NCI-H82 (cell line): Measurements from ENCODE around the gene MAGI2.
"Not testable (repeated sequence)": the region's sequence is repeated elsewhere in the genome, so short reads cannot be mapped to it uniquely, and the experiment has no call there.

Source experiments
- DNase-seq: peaks from one replicate; lab custom pipeline; 2025; lab: John Stamatoyannopoulos, UW

MAGI2 gene

DNA sequence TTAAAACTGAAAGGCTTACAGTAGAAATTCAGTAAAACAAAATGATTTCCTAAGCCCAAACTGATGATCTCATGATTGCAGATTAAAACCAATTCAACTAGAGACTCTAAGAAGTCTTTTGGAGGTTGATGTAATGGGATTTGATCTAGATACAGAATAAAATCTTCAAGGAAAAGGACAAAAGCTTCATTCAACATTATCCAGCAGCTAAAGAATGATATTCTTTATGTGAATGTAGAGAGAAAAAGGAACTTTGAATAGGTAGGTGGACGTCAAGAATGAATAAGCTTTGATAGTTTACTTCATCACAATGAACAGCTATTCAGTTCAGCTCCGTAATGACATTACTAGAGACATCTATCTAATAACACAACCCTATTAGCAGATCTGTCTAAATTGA, 910.5 kb downstream of the MAGI2 start:
- peak; percentile 48 for DNase-seq

DNA sequence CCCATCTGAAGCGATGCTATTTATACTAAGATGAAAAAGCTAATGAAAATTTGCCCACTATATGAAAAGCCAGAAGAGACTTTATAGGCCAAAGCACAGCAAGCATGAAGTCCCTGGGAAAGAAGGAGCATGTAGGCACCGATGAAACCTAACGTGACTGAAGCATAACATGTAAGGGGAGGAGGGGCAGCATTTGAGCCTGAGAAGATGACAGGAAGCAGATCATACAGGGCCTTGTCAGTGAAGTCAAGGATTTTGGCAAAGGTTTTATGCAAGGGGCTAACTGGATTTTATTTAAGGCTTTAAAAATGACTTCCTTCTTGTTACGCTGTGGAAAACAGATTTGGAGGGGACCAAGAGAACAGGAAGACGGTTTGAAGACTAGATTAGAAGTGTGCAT, 910.9 kb downstream of the MAGI2 start:
- peak; percentile 48 for DNase-seq

DNA sequence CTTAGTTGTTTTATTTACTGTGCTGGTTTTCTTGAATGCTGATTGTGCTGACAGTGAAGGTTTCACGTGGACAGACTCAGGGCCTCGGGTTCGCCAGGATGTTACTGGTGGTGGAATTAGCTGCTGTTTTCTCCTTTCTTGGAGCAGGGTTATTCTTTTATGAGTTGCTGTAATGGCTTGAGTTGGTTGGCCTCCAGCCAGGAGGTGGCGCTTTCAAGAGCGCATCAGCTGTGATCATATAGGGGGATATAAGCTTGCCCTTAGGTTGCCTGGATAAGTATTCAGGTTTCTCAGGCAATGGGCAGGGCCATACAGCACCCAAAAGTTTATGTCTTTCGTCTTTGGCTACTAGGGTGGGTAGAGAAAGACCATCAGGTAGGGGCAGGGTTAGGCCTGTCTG, 913.6 kb downstream of the MAGI2 start:
- no peak for DNase-seq

DNA sequence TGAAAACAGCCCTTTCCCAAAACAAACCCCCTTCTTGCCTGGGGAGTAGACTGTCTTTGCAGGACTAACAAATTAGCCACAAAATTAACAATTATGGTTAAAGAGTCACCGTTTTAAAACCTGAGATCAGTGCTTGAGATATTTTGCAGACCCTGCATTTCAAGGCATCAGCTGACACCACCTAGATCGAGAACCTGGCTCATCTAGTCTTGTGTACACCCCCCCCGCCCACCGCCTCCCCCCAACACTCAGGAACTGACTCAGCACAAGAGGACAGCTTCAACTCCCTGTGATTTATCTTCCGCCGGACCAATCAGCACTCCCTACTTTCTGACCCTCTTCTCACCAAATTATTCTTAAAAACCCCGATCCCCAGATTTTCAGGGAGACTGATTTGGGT, 917.8 kb downstream of the MAGI2 start:
- DNase-seq: no peak

DNA sequence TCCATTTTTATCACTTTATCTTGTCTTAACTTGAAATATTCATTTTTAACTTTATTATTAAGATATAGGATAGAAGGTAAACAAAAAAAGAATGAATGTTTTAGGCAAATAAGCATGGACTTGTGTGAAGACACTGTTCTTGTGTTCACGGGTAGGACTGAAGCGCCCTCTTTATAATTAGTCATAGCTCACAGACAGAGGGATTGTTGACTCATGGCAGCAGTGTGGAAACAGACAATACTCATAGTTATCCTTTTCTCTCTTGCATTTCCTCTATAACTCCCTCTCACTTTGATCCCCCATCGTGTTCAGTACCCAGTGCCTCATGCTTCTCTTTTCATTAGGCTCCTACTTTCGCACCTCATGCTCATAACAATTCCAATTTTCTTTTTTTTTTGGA, 923.1 kb downstream of the MAGI2 start:
- peak; percentile 52 for DNase-seq

DNA sequence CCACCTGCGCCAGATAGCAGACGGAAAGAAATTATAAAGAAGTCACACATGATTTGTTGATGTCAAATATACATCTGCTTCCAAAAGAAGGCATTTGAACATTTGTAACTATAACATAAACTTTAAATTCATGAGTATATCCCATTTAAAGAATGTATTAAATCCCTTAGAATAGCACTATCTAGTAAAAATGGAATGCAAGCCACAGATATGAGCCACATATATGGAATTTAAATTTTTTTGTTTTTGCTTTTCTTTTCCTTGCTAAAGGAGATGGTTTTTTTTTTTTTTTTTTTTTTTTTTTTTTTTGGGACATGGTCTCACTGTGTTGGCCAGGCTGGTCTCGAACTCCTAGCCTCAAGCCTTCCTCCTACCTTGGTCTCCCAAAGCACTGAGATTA, 924.1 kb downstream of the MAGI2 start:
- DNase-seq: no peak

DNA sequence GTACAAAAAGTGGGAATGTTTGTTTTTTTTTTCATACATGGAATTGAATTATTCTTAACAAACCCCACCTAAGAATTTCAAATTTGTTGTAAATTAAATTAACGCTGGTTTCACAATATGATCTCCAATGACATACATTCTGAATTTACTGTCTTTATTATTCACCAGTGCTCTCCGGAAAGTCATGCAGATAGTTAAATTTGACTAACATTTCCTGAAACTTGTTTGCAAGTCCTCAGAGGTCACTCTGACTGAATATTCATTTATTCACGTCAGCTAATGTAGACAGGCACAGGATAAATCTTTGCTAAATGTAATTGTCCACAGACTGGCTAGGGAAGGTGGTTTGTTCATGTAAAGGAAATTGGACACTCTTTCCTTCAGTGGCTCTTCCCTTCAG, 924.5 kb downstream of the MAGI2 start:
- no peak for DNase-seq

DNA sequence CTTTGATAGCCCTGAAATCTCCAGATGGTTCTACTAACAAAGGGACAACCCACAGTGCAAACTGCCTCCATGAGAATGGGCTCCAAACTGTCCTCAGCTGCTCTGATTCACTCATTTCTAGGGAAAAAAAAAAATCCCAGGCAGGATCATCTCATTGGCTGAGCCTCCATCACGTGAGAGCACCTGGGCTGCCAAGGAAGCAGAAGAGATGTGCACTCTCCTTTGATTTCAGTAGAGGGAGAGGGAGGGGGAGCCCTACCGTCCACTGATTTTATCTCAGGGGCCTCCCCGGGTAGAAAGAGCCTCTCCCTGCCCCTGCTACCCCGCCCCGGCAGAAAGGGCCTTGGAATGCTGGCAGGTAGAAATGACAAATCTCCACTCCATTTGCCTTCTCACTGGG, 929.5 kb downstream of the MAGI2 start:
- peak; percentile 69 for DNase-seq

DNA sequence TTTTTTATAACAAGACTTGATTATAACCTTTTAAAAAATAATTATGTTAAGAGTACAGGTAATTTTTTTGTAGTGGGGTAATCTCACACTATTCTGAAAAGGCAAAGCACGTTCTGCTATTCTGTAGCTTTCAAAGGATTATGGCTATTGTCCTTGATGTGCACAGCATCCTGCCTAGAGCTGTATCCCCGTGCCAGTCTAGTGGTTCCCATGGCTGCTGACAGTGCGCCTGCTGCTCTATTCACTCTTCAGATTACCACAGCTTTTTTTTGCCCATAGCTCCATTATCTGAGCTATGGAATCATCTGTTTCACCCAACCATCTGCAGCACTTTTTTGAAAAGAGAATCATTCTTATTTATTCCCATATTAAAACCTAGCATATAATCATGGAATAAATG, 931.5 kb downstream of the MAGI2 start:
- no peak for DNase-seq

DNA sequence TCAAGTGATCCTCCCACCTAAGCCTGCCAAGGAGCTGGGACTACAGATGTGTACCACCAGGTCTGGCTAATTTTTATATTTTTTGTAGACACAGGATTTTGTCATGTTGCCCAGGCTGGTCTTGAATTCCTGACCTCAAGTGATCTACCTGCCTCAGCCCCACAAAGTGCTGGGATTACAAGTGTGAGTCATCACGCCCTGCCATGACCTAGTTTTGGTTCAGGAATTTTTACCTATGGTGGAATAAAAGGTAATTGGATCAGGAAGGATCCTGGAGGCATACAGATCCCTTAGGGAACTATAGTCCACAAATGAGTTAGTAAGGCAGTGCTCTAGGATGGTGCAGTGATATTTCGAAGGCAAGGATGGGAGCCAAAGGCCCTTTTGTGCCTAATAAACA, 937.0 kb downstream of the MAGI2 start:
- peak; percentile 58 for DNase-seq

DNA sequence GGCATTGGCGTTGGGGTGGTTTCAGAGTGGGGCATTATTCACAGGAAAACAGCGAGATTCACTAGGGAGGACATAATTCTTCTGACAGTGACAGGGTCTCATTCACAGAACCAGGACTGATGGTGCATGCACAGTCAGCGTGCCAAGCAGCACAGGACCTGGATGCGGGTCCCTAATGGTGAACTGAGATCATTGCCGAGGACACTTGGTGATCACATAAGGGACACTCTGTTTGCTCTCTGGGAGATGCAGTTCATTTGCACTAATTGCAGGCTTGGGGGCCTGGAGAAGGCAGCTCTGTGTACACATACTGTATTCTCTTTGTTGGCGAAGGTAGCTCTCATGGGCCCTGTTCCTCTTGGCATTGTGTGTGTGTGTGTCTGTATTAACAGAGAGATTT, 938.8 kb downstream of the MAGI2 start:
- no peak for DNase-seq

DNA sequence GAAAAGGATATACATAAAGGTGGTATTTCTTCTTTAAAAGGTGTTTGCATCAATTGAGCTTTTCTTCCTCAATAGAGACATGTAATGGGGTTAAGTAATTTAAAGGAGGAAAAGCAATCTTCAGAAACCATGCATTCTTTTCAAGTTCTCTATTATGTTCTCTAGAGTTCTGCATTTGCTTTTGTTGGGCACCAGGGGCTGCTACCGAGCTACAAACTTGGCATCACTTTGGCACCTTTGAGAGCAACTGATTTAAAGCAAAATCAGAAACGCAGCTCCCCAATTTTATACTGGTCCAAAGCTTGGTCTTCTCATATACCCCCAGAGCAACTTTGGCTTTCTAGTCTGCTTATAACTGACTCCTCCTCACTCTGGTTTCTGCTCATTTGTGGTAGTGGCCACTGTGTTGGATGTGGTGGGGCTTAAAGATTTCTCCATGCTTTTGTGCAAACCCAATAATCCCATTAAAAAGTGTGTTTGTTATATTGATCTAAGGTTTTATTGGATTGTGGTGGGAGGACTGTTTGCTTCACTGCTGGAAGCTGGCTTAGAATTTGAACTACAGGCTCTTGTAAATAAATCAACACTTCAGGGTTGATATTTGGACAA, 942.8 kb downstream of the MAGI2 start:
- peak; percentile 87 for DNase-seq

DNA sequence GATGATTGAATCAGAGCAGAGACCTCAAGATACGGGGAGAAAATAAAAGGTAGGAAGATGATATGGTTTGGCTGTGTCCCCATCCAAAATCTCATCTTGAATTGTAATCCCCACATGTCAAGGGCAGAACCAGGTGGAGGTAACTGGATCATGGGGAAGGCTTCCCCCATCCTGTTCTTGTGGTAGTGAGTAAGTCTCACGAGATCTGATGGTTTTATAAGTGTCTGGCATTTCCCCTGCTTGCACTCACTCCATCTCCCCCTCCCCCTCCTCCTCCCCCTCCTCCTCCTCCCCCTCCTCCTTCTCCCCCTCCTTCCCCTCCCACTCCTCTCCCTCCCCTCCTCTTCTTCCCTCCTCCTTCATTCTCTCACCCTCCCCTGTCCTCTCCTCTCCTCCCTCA, 950.2 kb downstream of the MAGI2 start:
- not testable (repeated sequence) for DNase-seq

DNA sequence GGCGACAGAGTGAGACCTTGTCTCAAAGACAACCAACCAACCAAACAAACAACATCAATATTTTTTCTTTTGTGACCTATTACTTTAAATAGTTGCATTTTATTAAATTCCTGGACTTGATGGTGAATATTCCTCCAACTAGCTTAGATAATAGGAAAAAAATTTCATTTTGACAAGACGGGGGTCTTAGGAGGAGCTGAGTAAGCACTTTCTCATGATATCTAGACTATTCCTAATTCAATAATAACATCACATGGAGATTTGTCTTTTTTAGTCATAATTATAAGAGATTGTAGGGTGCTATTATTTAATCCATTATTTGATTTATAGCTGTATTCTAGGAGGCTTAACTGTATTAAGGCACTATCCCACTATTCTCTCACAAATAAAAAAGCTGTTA, 952.4 kb downstream of the MAGI2 start:
- no peak for DNase-seq

DNA sequence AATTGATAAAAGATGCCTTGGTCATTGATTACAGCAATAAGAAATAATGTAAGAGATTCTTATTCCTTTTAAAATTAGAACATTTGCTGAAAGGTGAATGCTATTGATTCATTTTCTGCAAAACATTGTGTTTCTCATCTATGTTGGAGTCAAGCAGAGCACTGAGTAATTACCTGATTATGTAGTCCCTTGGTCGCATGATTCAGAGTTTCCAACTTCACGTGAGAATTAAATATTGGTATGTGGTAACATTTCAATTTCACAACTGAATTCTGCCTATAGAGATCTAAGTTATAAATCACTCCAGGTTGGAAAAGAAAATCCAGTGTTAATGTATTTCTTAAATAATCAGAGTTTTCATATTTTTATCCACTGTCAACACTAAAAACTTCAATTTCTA, 953.5 kb downstream of the MAGI2 start:
- DNase-seq: no peak

DNA sequence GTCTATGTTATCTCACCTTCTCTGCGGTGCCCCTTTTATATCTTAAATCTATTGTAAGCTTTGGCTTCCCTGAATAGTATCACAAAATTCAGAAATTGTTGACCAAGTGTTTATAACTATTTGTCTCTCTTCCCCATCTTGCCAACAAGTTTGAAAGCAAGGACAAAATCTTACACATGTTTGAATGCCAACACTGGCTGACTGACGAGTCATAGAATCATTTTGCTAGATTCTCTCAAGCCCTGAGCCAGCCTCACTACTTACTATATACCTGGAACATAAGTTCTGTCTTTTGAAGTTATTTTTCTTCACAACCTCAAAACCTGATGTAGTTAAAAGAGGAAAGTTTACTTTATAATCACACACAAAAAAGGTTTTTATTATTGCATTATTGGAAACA, 954.2 kb downstream of the MAGI2 start:
- no peak for DNase-seq

DNA sequence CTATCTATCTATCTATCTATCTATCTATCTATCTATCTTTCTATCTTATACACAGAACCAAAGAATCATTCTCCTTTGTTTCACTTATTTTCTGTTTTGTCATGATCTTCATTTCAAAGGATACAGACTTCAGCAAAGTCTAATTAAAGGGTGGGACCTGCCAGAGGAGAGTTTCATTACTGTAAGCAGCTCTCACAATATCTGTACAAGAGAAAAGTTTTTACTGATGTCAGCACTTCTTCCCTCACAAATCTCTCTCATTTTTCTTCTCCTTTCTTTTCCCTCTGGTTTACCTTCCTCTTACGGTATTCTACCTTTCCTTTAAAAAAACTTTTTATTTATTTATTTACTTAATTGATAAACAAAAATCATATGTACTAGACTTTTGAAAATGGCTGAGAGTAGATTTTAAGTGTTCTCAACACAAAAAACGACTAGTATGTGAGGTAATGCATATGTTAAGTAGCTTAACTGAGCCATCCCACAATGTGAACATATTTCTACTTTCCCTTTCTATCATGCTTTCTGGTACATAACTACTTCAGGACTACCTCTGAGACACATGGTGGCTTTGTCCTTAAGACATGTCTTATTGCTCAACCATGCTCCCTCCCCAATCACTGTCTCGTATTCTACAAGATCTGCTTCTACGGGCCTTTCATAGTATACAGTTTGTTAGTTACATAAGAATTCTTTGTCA, 955.6 kb downstream of the MAGI2 start:
- no peak for DNase-seq

DNA sequence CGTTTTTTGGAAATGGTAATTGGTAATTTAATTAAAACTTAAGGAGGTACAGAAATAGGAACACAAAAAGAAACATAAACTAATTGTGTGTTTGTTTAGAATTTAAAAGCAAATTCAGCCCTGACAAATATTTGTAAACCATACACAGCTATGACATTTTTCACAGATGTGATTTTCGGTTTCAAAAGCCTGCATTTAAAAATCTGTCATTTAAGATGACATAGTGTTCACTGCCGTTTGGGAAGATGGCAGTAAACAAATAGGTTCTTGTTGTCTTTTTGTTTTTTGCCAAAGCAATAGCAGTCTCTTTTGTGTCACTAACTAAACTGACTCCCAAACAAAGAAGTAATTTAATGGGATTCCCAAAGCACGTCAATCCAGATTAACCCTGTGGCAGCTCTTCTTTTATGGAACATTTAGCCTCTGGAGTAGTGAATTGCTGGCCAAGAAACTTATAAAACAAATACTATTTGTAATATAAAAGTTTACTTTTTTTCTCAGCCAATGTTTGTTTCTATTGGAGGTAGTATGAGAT, 957.3 kb downstream of the MAGI2 start:
- peak; percentile 67 for DNase-seq

DNA sequence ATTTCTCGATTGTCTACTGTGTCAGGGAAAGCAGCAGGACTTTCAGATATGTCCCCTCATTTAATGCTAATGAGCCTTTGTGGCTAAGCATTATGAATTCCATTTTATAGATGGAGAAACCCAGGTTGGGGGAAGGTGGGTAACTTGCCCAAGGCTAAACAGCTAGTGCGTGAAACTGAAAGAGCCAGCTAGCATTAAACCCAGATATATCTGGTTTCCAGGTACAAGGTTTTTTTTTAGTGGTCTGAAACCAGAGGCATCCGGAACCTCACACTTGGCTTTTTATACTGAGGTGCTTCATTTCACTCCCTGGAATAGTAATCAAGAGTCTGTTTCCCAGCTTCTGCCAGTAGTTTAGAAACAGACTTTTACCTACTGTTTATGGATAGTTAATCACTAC, 960.1 kb downstream of the MAGI2 start:
- no peak for DNase-seq

DNA sequence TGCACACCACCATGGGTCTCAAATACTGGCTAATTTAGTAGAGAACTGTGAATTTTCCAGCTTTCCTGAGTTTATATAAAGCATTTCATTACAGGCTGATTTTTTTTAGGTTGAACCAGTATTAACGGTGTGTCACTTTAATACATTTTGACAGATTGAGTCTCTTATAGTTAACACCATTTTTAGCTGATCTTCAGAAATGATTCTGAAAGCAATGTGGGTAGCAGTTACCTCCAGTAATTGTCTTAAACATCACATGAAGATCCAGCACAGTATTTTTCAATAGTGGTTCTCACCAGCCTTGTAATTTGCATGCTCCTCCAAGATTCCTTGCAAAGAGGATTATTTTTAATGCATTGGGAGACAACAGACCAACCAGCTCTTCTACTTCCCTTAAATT, 961.3 kb downstream of the MAGI2 start:
- DNase-seq: no peak

DNA sequence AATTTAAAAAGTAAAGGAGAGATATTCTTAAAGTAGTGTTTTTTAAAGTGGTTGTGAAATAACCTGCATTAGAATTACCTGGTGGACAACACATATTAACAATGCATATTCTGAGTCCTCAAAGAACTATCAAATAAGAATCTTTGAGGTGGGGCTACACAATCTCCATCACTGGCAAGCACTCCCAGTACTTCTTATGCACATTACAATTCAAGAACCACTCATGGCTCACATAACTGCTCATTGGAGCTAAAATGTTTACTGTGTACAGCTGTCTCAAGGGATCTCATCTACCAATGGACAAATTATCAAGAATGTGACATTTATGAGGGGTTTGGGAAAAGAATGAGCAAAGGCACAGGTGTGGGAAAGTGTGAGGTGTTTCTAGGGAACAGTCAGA, 962.9 kb downstream of the MAGI2 start:
- DNase-seq: no peak

DNA sequence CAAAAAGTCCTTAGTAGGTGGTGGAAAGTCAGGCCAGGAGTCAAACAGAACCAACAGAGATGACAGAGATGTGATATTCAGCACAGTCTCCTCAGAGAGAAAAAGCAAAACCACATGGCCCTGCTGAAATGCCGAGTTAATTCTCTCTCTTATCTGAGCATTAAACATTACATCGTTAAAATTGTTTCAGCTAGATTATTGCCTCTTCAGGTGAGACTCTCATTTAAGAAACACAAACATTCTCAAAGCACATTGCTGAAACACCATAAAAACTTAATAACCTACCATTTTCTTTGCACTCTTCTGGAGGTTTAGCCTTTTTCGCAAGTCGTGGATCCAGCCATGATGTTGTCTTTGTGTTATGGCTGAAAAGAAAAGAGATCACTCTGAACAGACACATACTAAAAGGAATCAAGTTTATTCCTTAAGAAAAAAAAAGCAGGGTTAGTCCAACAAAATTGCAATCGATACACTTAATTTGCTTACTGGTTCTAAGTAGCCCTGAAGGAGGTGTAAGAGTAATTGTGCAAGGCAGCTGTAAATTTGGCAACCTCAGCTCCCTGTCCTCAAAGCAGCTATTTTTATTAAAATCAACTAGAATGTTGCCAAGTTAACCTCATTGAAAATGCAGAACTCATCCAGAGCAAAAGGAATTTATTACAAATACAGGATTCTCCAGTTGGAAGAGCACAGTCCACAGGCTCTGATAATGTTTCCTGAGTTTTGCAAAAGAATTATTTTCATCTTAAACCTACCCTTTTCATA, 963.8 kb downstream of the MAGI2 start:
- DNase-seq: peak; percentile 38

DNA sequence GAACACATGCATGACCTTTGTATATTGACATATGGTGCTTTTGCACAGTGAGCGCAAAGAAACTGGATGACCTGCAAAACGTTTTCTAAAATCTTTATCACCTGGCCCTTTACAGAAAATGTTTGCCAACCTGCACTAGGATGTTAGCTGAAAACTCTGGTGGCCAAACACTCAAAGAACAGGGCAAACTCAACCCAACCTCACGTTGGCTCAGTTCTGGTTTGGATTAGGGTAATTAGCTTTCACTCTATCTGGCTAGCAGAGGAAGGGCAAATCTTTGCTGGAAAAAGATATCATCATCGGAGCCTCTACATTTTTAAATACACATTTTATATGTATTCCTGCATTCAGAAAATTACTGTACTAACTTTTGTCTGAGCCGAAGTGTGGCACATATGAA, 966.0 kb downstream of the MAGI2 start:
- DNase-seq: peak; percentile 30
